ENCODE results near the gene EDA2R. TPM values are rescaled to one million over a fixed set of nuclear protein-coding genes. Genes with fewer than 3 reads are reported as not detected.

Gene EDA2R
- total and polyA plus RNA-seq, 2 of the 8 experiments (the other 6 are each of a cell fraction or from before 2014, with no cell fraction given): 5.0 to 7.0 TPM

- TF ChIP-seq, protein P1, sequence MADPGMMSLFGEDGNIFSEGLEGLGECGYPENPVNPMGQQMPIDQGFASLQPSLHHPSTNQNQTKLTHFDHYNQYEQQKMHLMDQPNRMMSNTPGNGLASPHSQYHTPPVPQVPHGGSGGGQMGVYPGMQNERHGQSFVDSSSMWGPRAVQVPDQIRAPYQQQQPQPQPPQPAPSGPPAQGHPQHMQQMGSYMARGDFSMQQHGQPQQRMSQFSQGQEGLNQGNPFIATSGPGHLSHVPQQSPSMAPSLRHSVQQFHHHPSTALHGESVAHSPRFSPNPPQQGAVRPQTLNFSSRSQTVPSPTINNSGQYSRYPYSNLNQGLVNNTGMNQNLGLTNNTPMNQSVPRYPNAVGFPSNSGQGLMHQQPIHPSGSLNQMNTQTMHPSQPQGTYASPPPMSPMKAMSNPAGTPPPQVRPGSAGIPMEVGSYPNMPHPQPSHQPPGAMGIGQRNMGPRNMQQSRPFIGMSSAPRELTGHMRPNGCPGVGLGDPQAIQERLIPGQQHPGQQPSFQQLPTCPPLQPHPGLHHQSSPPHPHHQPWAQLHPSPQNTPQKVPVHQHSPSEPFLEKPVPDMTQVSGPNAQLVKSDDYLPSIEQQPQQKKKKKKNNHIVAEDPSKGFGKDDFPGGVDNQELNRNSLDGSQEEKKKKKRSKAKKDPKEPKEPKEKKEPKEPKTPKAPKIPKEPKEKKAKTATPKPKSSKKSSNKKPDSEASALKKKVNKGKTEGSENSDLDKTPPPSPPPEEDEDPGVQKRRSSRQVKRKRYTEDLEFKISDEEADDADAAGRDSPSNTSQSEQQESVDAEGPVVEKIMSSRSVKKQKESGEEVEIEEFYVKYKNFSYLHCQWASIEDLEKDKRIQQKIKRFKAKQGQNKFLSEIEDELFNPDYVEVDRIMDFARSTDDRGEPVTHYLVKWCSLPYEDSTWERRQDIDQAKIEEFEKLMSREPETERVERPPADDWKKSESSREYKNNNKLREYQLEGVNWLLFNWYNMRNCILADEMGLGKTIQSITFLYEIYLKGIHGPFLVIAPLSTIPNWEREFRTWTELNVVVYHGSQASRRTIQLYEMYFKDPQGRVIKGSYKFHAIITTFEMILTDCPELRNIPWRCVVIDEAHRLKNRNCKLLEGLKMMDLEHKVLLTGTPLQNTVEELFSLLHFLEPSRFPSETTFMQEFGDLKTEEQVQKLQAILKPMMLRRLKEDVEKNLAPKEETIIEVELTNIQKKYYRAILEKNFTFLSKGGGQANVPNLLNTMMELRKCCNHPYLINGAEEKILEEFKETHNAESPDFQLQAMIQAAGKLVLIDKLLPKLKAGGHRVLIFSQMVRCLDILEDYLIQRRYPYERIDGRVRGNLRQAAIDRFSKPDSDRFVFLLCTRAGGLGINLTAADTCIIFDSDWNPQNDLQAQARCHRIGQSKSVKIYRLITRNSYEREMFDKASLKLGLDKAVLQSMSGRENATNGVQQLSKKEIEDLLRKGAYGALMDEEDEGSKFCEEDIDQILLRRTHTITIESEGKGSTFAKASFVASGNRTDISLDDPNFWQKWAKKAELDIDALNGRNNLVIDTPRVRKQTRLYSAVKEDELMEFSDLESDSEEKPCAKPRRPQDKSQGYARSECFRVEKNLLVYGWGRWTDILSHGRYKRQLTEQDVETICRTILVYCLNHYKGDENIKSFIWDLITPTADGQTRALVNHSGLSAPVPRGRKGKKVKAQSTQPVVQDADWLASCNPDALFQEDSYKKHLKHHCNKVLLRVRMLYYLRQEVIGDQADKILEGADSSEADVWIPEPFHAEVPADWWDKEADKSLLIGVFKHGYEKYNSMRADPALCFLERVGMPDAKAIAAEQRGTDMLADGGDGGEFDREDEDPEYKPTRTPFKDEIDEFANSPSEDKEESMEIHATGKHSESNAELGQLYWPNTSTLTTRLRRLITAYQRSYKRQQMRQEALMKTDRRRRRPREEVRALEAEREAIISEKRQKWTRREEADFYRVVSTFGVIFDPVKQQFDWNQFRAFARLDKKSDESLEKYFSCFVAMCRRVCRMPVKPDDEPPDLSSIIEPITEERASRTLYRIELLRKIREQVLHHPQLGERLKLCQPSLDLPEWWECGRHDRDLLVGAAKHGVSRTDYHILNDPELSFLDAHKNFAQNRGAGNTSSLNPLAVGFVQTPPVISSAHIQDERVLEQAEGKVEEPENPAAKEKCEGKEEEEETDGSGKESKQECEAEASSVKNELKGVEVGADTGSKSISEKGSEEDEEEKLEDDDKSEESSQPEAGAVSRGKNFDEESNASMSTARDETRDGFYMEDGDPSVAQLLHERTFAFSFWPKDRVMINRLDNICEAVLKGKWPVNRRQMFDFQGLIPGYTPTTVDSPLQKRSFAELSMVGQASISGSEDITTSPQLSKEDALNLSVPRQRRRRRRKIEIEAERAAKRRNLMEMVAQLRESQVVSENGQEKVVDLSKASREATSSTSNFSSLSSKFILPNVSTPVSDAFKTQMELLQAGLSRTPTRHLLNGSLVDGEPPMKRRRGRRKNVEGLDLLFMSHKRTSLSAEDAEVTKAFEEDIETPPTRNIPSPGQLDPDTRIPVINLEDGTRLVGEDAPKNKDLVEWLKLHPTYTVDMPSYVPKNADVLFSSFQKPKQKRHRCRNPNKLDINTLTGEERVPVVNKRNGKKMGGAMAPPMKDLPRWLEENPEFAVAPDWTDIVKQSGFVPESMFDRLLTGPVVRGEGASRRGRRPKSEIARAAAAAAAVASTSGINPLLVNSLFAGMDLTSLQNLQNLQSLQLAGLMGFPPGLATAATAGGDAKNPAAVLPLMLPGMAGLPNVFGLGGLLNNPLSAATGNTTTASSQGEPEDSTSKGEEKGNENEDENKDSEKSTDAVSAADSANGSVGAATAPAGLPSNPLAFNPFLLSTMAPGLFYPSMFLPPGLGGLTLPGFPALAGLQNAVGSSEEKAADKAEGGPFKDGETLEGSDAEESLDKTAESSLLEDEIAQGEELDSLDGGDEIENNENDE (IDR thresholded peaks at IDR 0.05; ENCODE audit: insufficient replicate concordance, low read length): no peak
- TF ChIP-seq GABPA (IDR thresholded peaks at IDR 0.05; ENCODE audit: borderline replicate concordance, insufficient read depth, low read length) (no peak), EGR1 (IDR thresholded peaks at IDR 0.05; ENCODE audit: borderline replicate concordance, low read depth, low read length) (no peak), BRCA1 (IDR thresholded peaks at IDR 0.05; ENCODE audit: low read depth, low read length) (no peak), POLR2A (IDR thresholded peaks at IDR 0.05; ENCODE audit: control extremely low read depth in 1 of 2, low read depth in 2 of 2, low read length in 2 of 2) (no peak), PHF8 (conservative IDR thresholded peaks at IDR 0.05; ENCODE audit: low read depth, low read length) (no peak)
Observed at GRCh38 chrX:66654411-66654810, 15.5 kb upstream of the EDA2R start (continued).

Data from H1 (cell line).